ENCODE measurements around the gene TP53BP1.

TP53BP1 gene

GRCh38 chr15:43360821-43361220, 132.1 kb downstream of the TP53BP1 start:
- ATAC-seq (replicated peaks) (no peak), DNase-seq (no peak)
- H3K4me3 Mint-ChIP-seq, result no peak overlapping the region
- H3K36me3 Mint-ChIP-seq, result peaks cover 74 to 85% of the 10 kb centered on the region in 2 donors
- peaks cover 23 to 27% of the 10 kb centered on the region in 2 donors for H3K9me3 Mint-ChIP-seq
- H3K27me3 Mint-ChIP-seq, result no peaks in the 10 kb centered on the region
- peaks cover 11 to 16% of the 10 kb centered on the region in 2 donors for H3K4me1 Mint-ChIP-seq
- no peak overlapping the region for H3K27ac Mint-ChIP-seq

All from stimulated activated naive B cell treated with anti-CD40 and anti-IgM and Interleukin-4, amounts not matched to agents 10 μg/mL and 1 μg/mL and 100 μg/mL, for 72 hours (primary cell).